ENCODE measurements around the gene SLC1A4. TPM values are rescaled to one million over a fixed set of nuclear protein-coding genes. Genes with fewer than 3 reads are reported as not detected.

The SLC1A4 gene
- total RNA-seq, 4 donors from 2014 or later: 6.9 to 36.6 (median 12.7) TPM

GRCh38 chr2:65044097-65044735 lies 55.0 kb downstream of the SLC1A4 start:
- intact Hi-C loops (cut with DNase I; ENCODE audit: low total_unique reads): loop anchor here (5.0 kb wide), 1 partner anchor 127 kb away; no protein-coding TSS in a partner anchor
- Histone ChIP-seq H3K27me3 (no peaks in the 10 kb centered on the region), H3K27ac (no peak overlapping the region), H3K9me3 (no peaks in the 10 kb centered on the region), H3K4me3 (no peak overlapping the region), H3K4me1 (no peaks in the 10 kb centered on the region), H3K36me3 (no peaks in the 10 kb centered on the region)
- DNase-seq: no peak
- TF ChIP-seq CTCF (IDR thresholded peaks at IDR 0.05) (no peak), POLR2A (IDR thresholded peaks at IDR 0.05) (no peak)

- no peak overlapping the region for H3K27ac ChIP-seq
- H3K4me3 ChIP-seq: no peak overlapping the region
- no peaks in the 10 kb centered on the region for H3K27me3 ChIP-seq
- H3K9me3 ChIP-seq: no peaks in the 10 kb centered on the region
- no peak for DNase-seq
- no peak for TF ChIP-seq CTCF (IDR thresholded peaks at IDR 0.05)
- no peaks in the 10 kb centered on the region for H3K4me1 ChIP-seq
- H3K36me3 ChIP-seq: no peaks in the 10 kb centered on the region
- intact Hi-C loops (cut with DNase I; ENCODE audit: low total_unique reads): no loop called here
Measured at GRCh38 chr2:65045651-65046050, 56.5 kb downstream of the SLC1A4 start.

DNA sequence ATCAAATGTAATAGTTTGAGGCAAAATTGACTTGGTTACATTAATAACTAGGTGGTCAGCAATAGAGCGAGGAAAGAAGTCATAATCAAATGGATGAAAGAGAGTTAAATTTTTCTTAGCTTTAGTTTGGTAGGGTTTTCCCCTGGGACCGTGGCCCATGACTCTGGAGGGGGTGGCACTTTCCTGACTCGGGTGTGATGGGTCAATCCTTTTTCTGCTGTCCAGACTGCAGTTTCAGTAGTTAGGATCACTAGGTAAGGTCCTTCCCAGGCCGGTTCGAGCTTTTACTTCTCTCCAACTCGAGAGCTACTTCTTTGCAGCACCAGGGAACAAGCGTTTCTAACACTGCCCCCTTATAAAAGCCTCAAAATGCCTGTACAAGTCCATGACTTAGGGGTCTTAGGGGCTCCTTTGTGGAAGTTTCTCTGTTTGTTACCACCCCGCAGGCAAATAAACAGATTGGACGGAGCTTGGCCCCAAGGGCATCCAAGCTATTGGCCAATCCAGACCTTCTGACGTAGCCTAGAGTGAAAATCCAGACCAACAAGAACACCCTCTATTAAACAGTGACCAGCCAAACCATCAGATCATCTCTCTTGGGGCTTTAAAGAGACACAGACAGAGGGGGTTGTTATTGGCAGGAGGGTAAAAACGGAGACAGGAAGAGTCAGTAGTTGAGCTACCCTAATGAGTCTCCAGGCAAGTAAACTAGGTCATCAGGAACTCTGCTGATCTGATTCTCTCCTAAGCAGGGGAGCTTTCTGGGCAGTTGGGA lies 57.6 kb downstream of the SLC1A4 start:
- Histone ChIP-seq H3K4me3 (no peak overlapping the region), H3K27me3 (no peaks in the 10 kb centered on the region), H3K9me3 (no peaks in the 10 kb centered on the region), H3K4me1 (no peaks in the 10 kb centered on the region), H3K36me3 (no peaks in the 10 kb centered on the region), H3K27ac (no peak overlapping the region)
- TF ChIP-seq CTCF (IDR thresholded peaks at IDR 0.05): no peak
- TF ChIP-seq POLR2A (IDR thresholded peaks at IDR 0.05): no peak
- no peak for DNase-seq
- intact Hi-C loops (cut with DNase I; ENCODE audit: low total_unique reads): no loop called here

- no peak for TF ChIP-seq POLR2A (IDR thresholded peaks at IDR 0.05)
- no peak for TF ChIP-seq CTCF (IDR thresholded peaks at IDR 0.05)
- Histone ChIP-seq H3K4me1 (no peaks in the 10 kb centered on the region), H3K36me3 (no peaks in the 10 kb centered on the region), H3K4me3 (no peak overlapping the region), H3K9me3 (no peaks in the 10 kb centered on the region), H3K27ac (no peak overlapping the region), H3K27me3 (no peaks in the 10 kb centered on the region)
- intact Hi-C loops (cut with DNase I; ENCODE audit: low total_unique reads): no loop called here
- no peak for DNase-seq
Measured at GRCh38 chr2:65049010-65049639, 59.9 kb downstream of the SLC1A4 start.

GRCh38 chr2:65050931-65051330 lies 61.7 kb downstream of the SLC1A4 start:
- Histone ChIP-seq H3K36me3 (no peaks in the 10 kb centered on the region), H3K27ac (no peak overlapping the region), H3K9me3 (no peaks in the 10 kb centered on the region), H3K27me3 (no peaks in the 10 kb centered on the region), H3K4me1 (peaks cover 0 to 5% of the 10 kb centered on the region in 2 donors), H3K4me3 (no peak overlapping the region)
- no peak for DNase-seq
- TF ChIP-seq POLR2A (IDR thresholded peaks at IDR 0.05): no peak
- intact Hi-C loops (cut with DNase I; ENCODE audit: low total_unique reads): no loop called here

Data from uterus (tissue), 4 donors.